Mammary epithelial cell (primary cell): ENCODE results near the gene FARP1.

Source experiments
- CTCF ChIP-seq, 2 donors: IDR thresholded peaks in 1 of 2; conservative IDR thresholded peaks in 1 of 2; 2 replicates each; pipeline ENCODE4 v1.5.1; 2011 to 2012; ENCODE audit warnings: inconsistent platforms in 2 of 2, low read length in 2 of 2, mild to moderate bottlenecking in 2 of 2, control low read depth in 1 of 2, low read depth in 1 of 2; ENCODE audit not compliant: insufficient read depth in 1 of 2; ENCODE audit errors: extremely low read depth in 1 of 2
- EZH2 ChIP-seq: IDR thresholded peaks from 2 replicates; pipeline ENCODE4 v1.6.1; 2012; ENCODE audit warnings: low read length, inconsistent platforms, borderline replicate concordance

DNA sequence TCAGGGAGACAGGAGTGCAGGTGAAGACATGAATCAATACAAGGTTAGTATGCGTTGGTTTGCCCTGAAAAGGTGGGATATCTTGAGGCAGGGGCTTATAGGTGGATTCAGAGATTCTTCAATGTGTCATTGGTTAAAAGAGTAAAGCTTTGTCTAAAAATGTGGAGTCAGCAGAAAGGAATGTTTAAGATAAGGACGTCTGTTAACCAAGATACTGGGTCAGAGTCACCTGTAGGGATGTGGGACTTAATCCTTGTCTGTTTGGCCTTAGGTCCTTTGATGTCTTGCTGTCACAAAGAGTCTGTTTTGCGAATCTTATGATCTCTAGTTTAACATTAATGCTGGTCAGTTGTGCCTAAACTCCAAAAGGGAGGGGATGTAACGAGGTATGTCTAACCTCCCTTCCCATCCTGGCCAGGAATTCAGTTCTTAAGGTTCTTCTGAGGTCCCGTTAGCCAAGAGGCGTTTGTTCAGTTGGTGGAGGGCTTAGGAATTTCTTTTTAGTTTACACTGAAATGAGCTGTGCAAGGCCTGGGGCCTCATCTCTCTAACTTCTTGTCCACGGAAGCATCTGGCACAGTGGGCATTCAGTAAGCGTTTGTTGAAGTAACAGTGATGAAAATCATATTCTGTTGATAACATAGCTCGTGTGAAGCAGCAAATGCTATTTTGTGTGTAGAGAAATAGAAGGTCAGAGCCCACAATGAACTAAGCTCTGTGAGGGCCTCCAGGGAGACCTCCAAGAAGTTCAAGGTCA, 130.4 kb downstream of the FARP1 start:
- TF ChIP-seq CTCF (conservative IDR thresholded peaks at IDR 0.05 in 1 of 2, IDR thresholded peaks at IDR 0.05 in 1 of 2; ENCODE audit: extremely low read depth in 1 of 2, insufficient read depth in 1 of 2, low read depth in 1 of 2, low read length in 2 of 2) (no peak), EZH2 (no peak)
